Fibroblast of lung (primary cell): ENCODE data around the gene FAM13B. TPM values are rescaled to one million over a fixed set of nuclear protein-coding genes. Genes with fewer than 3 reads are reported as not detected.
A peak's percentile ranks its signal among the peaks of the same experiment; 100 is the strongest.
"Not testable (repeated sequence)": the region's sequence is repeated elsewhere in the genome, so short reads cannot be mapped to it uniquely, and the experiment has no call there.

ENCODE experiments used
- DNase-seq, 2 donors: peaks; one replicate each; pipeline versions ENCODE4 v3.0.0 to v3.0.0-alpha.2; 2010; ENCODE audit warnings: low read depth in 2 of 2
- H2AFZ ChIP-seq: 2 replicates; pipeline ENCODE4 v1.5.1; 2012; ENCODE audit warnings: low read length, control low read depth, inconsistent platforms
- H3K27ac ChIP-seq: 2 replicates; pipeline ENCODE4 v1.5.1; 2011; ENCODE audit warnings: low read length, control low read depth; ENCODE audit not compliant: insufficient read depth
- H3K27me3 ChIP-seq: 2 replicates; pipeline ENCODE4 v1.5.1; 2011; ENCODE audit warnings: mild to moderate bottlenecking, low read length; ENCODE audit not compliant: control insufficient read depth, insufficient read depth
- H3K36me3 ChIP-seq: 2 replicates; pipeline ENCODE4 v1.5.1; 2011; ENCODE audit warnings: low read length; ENCODE audit not compliant: control insufficient read depth, insufficient read depth
- H3K4me1 ChIP-seq: 2 replicates; pipeline ENCODE4 v1.5.1; 2011; ENCODE audit warnings: low read length; ENCODE audit not compliant: control insufficient read depth, insufficient read depth; ENCODE audit errors: extremely low read depth
- H3K4me2 ChIP-seq: 2 replicates; pipeline ENCODE4 v1.5.1; 2011; ENCODE audit warnings: low read length, control low read depth; ENCODE audit not compliant: insufficient read depth; ENCODE audit errors: extremely low read depth
- H3K4me3 ChIP-seq, 4 experiments: fragments of 200-600 bp in 1 of 4; sonication (generic) in 1 of 4; replicated peaks in 1 of 4; 2 replicates each; pipeline ENCODE4 v1.5.1; 2011 to 2016; ENCODE audit warnings: low read length in 4 of 4, low read depth in 3 of 4, mild to moderate bottlenecking in 3 of 4, control low read depth in 2 of 4, inconsistent platforms in 1 of 4, mixed read lengths in 1 of 4; ENCODE audit not compliant: insufficient read depth in 1 of 4; ENCODE audit errors: control extremely low read depth in 1 of 4
- H3K79me2 ChIP-seq: 2 replicates; pipeline ENCODE4 v1.5.1; 2012; ENCODE audit warnings: mild to moderate bottlenecking, low read length, inconsistent platforms; ENCODE audit not compliant: control insufficient read depth, insufficient read depth
- H3K9ac ChIP-seq: 2 replicates; pipeline ENCODE4 v1.5.1; 2011; ENCODE audit warnings: mild to moderate bottlenecking, low read length, control low read depth; ENCODE audit not compliant: insufficient read depth
- H3K9me3 ChIP-seq: 2 replicates; pipeline ENCODE4 v1.5.1; 2012; ENCODE audit warnings: low read depth, low read length; ENCODE audit not compliant: control insufficient read depth, insufficient read depth
- H4K20me1 ChIP-seq: 2 replicates; pipeline ENCODE4 v1.5.1; 2011; ENCODE audit warnings: low read length; ENCODE audit not compliant: control insufficient read depth, insufficient read depth; ENCODE audit errors: extremely low read depth
- EZH2 ChIP-seq: IDR thresholded peaks from 2 replicates; pipeline ENCODE4 v1.5.1; 2012; ENCODE audit warnings: low read length, control low read depth, mild to moderate bottlenecking; ENCODE audit errors: missing control alignments
- polyA plus RNA-seq, 2 donors: library from polyadenylated mRNA; depleted of rRNA in 1 of 2; stranded (reverse) in 1 of 2; unstranded in 1 of 2; fragments of >200 nt; gene quantifications; 2 replicates each; pipeline ENCODE4 v1.2.1, GENCODE V29; 2011 to 2012; ENCODE audit warnings: missing spikeins in 1 of 2
- total RNA-seq: library from RNA; depleted of rRNA; stranded (reverse); fragments of >200 nt; gene quantifications from 2 replicates; pipeline ENCODE4 v1.2.1, GENCODE V29; 2014
- TF ChIP-seq, protein P1 (sequence below), 2 donors: IDR thresholded peaks in 1 of 2; conservative IDR thresholded peaks in 1 of 2; 1 replicate in 1 of 2; 2 replicates in 1 of 2; pipeline ENCODE4 v1.5.1; 2011 to 2012; ENCODE audit warnings: low read length in 2 of 2, control low read depth in 1 of 2, inconsistent platforms in 1 of 2, low read depth in 1 of 2, mild to moderate bottlenecking in 1 of 2

Gene FAM13B
- total and polyA plus RNA-seq, 2 donors (not counting 1 experiment from before 2014, with no cell fraction given): 20.7 to 25.1 TPM

DNA sequence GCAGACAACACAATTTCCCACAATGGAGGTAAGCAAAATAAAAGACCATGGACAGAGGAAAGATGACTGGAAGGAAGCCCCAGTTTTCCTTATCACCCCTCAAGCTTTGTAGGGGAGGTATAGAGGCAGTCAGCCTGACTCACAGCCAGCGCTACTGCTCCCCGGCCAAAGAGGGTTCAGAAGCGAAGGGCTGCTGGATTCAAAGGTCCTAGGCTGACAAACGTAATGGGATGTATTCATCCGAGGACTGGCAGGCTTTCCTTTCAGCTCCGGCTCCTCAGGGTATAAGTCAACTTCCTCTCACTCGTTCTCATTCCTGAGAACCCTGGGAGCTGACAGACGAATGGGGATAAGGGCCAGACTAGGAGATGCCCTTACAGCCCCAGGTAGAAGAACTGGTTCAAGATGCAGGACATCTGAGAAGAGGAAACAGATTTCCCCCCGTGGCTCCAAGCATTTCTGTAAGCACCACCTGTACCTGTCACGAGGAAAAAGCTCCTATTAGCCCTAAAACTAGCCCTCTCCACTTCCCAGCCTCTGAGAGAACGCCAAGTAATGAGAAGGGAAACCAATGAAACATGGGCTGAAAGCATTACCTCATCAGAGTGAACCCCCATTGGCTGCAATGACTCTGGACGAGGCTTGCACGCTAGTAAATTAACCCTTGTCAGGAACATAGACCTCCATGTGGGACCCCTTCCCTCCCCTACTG is 22.1 kb upstream of the FAM13B start:
- peak in 1 of 2 donors; percentile 14 for DNase-seq
- Histone ChIP-seq H4K20me1 (no peaks in the 10 kb centered on the region), H2AFZ (no peak overlapping the region), H3K4me1 (no peaks in the 10 kb centered on the region), H3K4me2 (no peak overlapping the region), H3K9ac (no peak overlapping the region), H3K9me3 (no peaks in the 10 kb centered on the region), H3K36me3 (no peaks in the 10 kb centered on the region), H3K4me3 (no peak overlapping the region), H3K79me2 (no peaks in the 10 kb centered on the region), H3K27me3 (no peaks in the 10 kb centered on the region), H3K27ac (no peak overlapping the region)
- TF ChIP-seq, protein P1, sequence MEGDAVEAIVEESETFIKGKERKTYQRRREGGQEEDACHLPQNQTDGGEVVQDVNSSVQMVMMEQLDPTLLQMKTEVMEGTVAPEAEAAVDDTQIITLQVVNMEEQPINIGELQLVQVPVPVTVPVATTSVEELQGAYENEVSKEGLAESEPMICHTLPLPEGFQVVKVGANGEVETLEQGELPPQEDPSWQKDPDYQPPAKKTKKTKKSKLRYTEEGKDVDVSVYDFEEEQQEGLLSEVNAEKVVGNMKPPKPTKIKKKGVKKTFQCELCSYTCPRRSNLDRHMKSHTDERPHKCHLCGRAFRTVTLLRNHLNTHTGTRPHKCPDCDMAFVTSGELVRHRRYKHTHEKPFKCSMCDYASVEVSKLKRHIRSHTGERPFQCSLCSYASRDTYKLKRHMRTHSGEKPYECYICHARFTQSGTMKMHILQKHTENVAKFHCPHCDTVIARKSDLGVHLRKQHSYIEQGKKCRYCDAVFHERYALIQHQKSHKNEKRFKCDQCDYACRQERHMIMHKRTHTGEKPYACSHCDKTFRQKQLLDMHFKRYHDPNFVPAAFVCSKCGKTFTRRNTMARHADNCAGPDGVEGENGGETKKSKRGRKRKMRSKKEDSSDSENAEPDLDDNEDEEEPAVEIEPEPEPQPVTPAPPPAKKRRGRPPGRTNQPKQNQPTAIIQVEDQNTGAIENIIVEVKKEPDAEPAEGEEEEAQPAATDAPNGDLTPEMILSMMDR (conservative IDR thresholded peaks at IDR 0.05 in 1 of 2, IDR thresholded peaks at IDR 0.05 in 1 of 2; ENCODE audit: low read depth in 1 of 2, low read length in 2 of 2): no peak
- no peak for TF ChIP-seq EZH2

DNA sequence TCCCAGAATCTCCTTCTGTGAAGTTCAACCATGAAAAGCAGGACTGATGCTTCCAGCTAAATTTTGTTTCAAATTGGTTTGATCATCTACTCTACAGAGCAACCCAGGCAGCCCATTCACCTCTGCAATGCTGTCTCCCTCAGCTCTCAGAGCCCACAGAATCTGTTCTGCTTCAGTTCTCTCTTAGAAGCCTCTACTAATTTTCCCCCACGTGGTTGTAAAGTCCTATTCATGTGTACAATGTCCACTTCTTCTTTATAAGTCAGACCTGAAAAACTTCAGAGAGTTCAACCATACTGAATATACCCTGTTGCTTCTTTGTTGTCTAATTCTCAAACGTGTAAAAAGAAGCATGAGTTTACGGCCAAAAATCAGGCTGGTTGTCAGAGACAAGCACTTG is 21.3 kb upstream of the FAM13B start:
- H3K27ac ChIP-seq: no peak overlapping the region
- no peaks in the 10 kb centered on the region for H3K9me3 ChIP-seq
- H3K4me1 ChIP-seq: no peaks in the 10 kb centered on the region
- H3K27me3 ChIP-seq: no peaks in the 10 kb centered on the region
- no peak for TF ChIP-seq EZH2
- TF ChIP-seq, protein P1 (conservative IDR thresholded peaks at IDR 0.05 in 1 of 2, IDR thresholded peaks at IDR 0.05 in 1 of 2; ENCODE audit: low read depth in 1 of 2, low read length in 2 of 2): no peak
- no peaks in the 10 kb centered on the region for H3K79me2 ChIP-seq
- H3K9ac ChIP-seq: no peak overlapping the region
- H4K20me1 ChIP-seq: no peaks in the 10 kb centered on the region
- no peaks in the 10 kb centered on the region for H3K36me3 ChIP-seq
- no peak overlapping the region for H2AFZ ChIP-seq
- H3K4me3 ChIP-seq: no peak overlapping the region
- no peak overlapping the region for H3K4me2 ChIP-seq
- no peak for DNase-seq

DNA sequence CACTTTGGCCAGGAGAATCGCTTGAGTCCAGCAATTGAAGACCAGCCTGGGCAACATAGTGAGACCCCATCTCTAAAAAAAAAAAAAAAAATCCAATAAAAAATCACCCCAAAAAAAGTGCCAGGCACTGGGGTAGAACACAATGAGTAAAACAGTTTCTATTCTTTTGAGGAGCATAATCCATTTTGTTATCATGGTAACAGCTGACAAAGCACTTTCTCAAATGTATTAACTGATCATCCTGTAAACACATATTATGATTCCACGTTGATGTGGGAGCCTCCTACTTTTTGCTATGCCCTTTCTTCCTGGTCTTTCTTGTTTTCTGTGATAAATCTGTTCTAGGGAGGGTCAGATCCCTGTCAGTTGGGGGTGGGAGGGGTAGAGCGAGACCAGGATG is 20.7 kb upstream of the FAM13B start:
- H3K9me3 ChIP-seq: no peaks in the 10 kb centered on the region
- H4K20me1 ChIP-seq: no peaks in the 10 kb centered on the region
- no peaks in the 10 kb centered on the region for H3K4me1 ChIP-seq
- H3K9ac ChIP-seq: no peak overlapping the region
- no peak for DNase-seq
- no peak overlapping the region for H3K4me2 ChIP-seq
- no peak overlapping the region for H3K4me3 ChIP-seq
- H3K79me2 ChIP-seq: no peaks in the 10 kb centered on the region
- no peak overlapping the region for H3K27ac ChIP-seq
- no peak for TF ChIP-seq EZH2
- TF ChIP-seq, protein P1 (conservative IDR thresholded peaks at IDR 0.05 in 1 of 2, IDR thresholded peaks at IDR 0.05 in 1 of 2; ENCODE audit: low read depth in 1 of 2, low read length in 2 of 2): no peak
- no peaks in the 10 kb centered on the region for H3K36me3 ChIP-seq
- H3K27me3 ChIP-seq: no peaks in the 10 kb centered on the region
- no peak overlapping the region for H2AFZ ChIP-seq

DNA sequence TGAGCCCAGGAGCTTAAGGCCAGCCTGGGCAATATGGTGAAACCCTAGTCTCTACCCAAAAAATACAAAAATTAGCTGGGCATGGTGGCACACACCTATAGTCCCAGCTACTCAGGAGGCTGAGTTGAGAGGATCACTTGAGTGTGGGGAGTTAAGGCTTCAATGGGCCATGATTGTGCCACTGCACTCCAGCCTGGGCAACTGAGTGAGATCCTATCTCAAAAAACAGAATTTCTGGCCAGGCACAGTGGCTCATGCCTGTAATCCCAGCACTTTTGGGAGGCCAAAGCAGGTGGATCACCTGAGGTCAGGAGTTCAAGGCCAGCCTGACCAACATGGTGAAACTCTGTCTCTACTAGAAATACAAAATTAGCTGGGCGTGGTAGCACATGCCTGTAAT is 19.8 kb upstream of the FAM13B start:
- not testable (repeated sequence) for H3K4me3 ChIP-seq, H3K4me1 ChIP-seq, DNase-seq, H3K27me3 ChIP-seq, H3K79me2 ChIP-seq, H3K9me3 ChIP-seq, H3K27ac ChIP-seq, H3K36me3 ChIP-seq, H2AFZ ChIP-seq, H3K9ac ChIP-seq, H3K4me2 ChIP-seq, H4K20me1 ChIP-seq
